Activated CD8-positive, alpha-beta memory T cell treated with anti-CD3 and anti-CD28 coated beads, Interleukin-2, amount 50 U/mL, for 48 hours (primary cell): ENCODE results near the gene CELF2.

Experiments
- DNase-seq: peaks from one replicate; pipeline ENCODE4 v3.0.0-alpha.2; 2020

CELF2 gene

GRCh38 chr10:11231285-11231684, 213.6 kb downstream of the CELF2 start:
- DNase-seq: no peak

- DNase-seq: no peak
Observed at GRCh38 chr10:11232222-11232961, 214.7 kb downstream of the CELF2 start.

- no peak for DNase-seq
Observed at GRCh38 chr10:11234857-11235531, 217.3 kb downstream of the CELF2 start.

GRCh38 chr10:11235771-11236170, 218.1 kb downstream of the CELF2 start:
- DNase-seq: no peak

GRCh38 chr10:11236234-11236633, 218.6 kb downstream of the CELF2 start:
- DNase-seq: no peak

GRCh38 chr10:11237571-11237970, 219.9 kb downstream of the CELF2 start:
- no peak for DNase-seq

GRCh38 chr10:11238893-11239292, 221.2 kb downstream of the CELF2 start:
- no peak for DNase-seq

- no peak for DNase-seq
Observed at GRCh38 chr10:11240641-11241040, 223.0 kb downstream of the CELF2 start.

- DNase-seq: no peak
Observed at GRCh38 chr10:11242443-11243387, 225.0 kb downstream of the CELF2 start.

GRCh38 chr10:11243425-11244222, 226.0 kb downstream of the CELF2 start:
- DNase-seq: no peak

GRCh38 chr10:11245095-11245479, 227.4 kb downstream of the CELF2 start:
- DNase-seq: no peak

GRCh38 chr10:11245510-11245909, 227.8 kb downstream of the CELF2 start:
- no peak for DNase-seq

GRCh38 chr10:11245981-11246590, 228.4 kb downstream of the CELF2 start:
- DNase-seq: no peak

- DNase-seq: no peak
Observed at GRCh38 chr10:11246752-11247467, 229.2 kb downstream of the CELF2 start.

GRCh38 chr10:11249152-11249807, 231.6 kb downstream of the CELF2 start:
- no peak for DNase-seq

GRCh38 chr10:11249808-11250195, 232.1 kb downstream of the CELF2 start:
- no peak for DNase-seq

- no peak for DNase-seq
Observed at GRCh38 chr10:11250304-11250703, 232.6 kb downstream of the CELF2 start.

GRCh38 chr10:11252887-11253286, 235.2 kb downstream of the CELF2 start:
- no peak for DNase-seq

- DNase-seq: no peak
Observed at GRCh38 chr10:11253385-11254002, 235.8 kb downstream of the CELF2 start.

- no peak for DNase-seq
Observed at GRCh38 chr10:11255156-11255555, 237.5 kb downstream of the CELF2 start.
